Measurements from ENCODE around the gene YAP1.

The YAP1 gene

GRCh38 chr11:102109896-102110760 is at the start of gene YAP1:
Gene YAP1, plus strand, starts transcription at chr11:102110447. Its CDS starts 402 bp downstream, at chr11:102110849.
- peak; percentile 90 for DNase-seq (ENCODE audit: low spot score)

- no peak for DNase-seq (ENCODE audit: low spot score)
These were observed 49.0 kb upstream of the YAP1 start for GRCh38 chr11:102061276-102061675.

GRCh38 chr11:102062106-102062505 is 48.1 kb upstream of the YAP1 start:
- no peak for DNase-seq (ENCODE audit: low spot score)

- no peak for DNase-seq (ENCODE audit: low spot score)
These were observed 45.9 kb upstream of the YAP1 start for GRCh38 chr11:102064316-102064715.

GRCh38 chr11:102070766-102071165 is 39.5 kb upstream of the YAP1 start:
- no peak for DNase-seq (ENCODE audit: low spot score)

GRCh38 chr11:102071497-102072472 is 38.5 kb upstream of the YAP1 start:
- DNase-seq (ENCODE audit: low spot score), result no peak

- no peak for DNase-seq (ENCODE audit: low spot score)
These were observed 37.0 kb upstream of the YAP1 start for GRCh38 chr11:102073253-102073652.

- no peak for DNase-seq (ENCODE audit: low spot score)
These were observed 30.6 kb upstream of the YAP1 start for GRCh38 chr11:102079625-102080024.

GRCh38 chr11:102081313-102081712 is 28.9 kb upstream of the YAP1 start:
- no peak for DNase-seq (ENCODE audit: low spot score)

GRCh38 chr11:102085864-102086551 is 24.2 kb upstream of the YAP1 start:
- DNase-seq (ENCODE audit: low spot score), result peak; percentile 96

- DNase-seq (ENCODE audit: low spot score), result no peak
These were observed 13.1 kb upstream of the YAP1 start for GRCh38 chr11:102097186-102097585.

- DNase-seq (ENCODE audit: low spot score), result no peak
These were observed 10.5 kb upstream of the YAP1 start for GRCh38 chr11:102099755-102100154.

- DNase-seq (ENCODE audit: low spot score), result no peak
These were observed 1.4 kb upstream of the YAP1 start for GRCh38 chr11:102108734-102109440.

- DNase-seq (ENCODE audit: low spot score), result no peak
These were observed 439 bp downstream of the YAP1 start for GRCh38 chr11:102110761-102111010.

- peak; percentile 88 for DNase-seq (ENCODE audit: low spot score)
These were observed 952 bp downstream of the YAP1 start for GRCh38 chr11:102111011-102111786.

- DNase-seq (ENCODE audit: low spot score), result peak; percentile 99
These were observed 1.7 kb downstream of the YAP1 start for GRCh38 chr11:102111787-102112508.

GRCh38 chr11:102112509-102112821 is 2.2 kb downstream of the YAP1 start:
- peak; percentile 35 for DNase-seq (ENCODE audit: low spot score)

GRCh38 chr11:102114032-102114431 is 3.8 kb downstream of the YAP1 start:
- no peak for DNase-seq (ENCODE audit: low spot score)

GRCh38 chr11:102115557-102115956 is 5.3 kb downstream of the YAP1 start:
- DNase-seq (ENCODE audit: low spot score), result no peak

GRCh38 chr11:102116453-102117205 is 6.4 kb downstream of the YAP1 start:
- no peak for DNase-seq (ENCODE audit: low spot score)

Data from SW480 (cell line).